K562 (cell line): ENCODE measurements around the gene PLCD1. TPM values are rescaled to one million over a fixed set of nuclear protein-coding genes. Genes with fewer than 3 reads are reported as not detected.

Source experiments
- ASH1L ChIP-seq: fragments of 450-650 bp; IDR thresholded peaks from 2 replicates; pipeline ENCODE4 v1.6.1; 2018; ENCODE audit warnings: borderline replicate concordance, mild to moderate bottlenecking, low read depth; ENCODE audit not compliant: partially characterized antibody
- HCFC1 ChIP-seq: IDR thresholded peaks from 2 replicates; pipeline ENCODE4 v1.6.1; 2012; ENCODE audit warnings: low read depth, low read length, improper control_type of control experiment
- HDGF ChIP-seq: fragments of 450-650 bp; IDR thresholded peaks from 2 replicates; pipeline ENCODE4 v1.6.1; 2016
- MAFK ChIP-seq: IDR thresholded peaks from 2 replicates; pipeline ENCODE4 v1.6.1; 2011; ENCODE audit warnings: low read length, improper control_type of control experiment
- MAZ ChIP-seq, 2 experiments: fragments of 450-650 bp in 1 of 2; sonication (generic) in 1 of 2; formaldehyde crosslinking; IDR thresholded peaks in 1 of 2; conservative IDR thresholded peaks in 1 of 2; 2 replicates each; pipeline versions ENCODE4 v1.4.0 to v1.5.0; 2020; ENCODE audit warnings: mild to moderate bottlenecking in 1 of 2, missing genetic modification reagents in 1 of 2
- NCOR1 ChIP-seq: fragments of 450-650 bp; IDR thresholded peaks from 2 replicates; pipeline ENCODE4 v1.6.1; 2016; ENCODE audit warnings: mild to moderate bottlenecking, moderate library complexity
- NR2C2 ChIP-seq, 2 experiments: fragments of 200-800 bp in 1 of 2; sonication (Bioruptor generic) in 1 of 2; sonication (generic) in 1 of 2; formaldehyde crosslinking in 1 of 2; IDR thresholded peaks; 2 replicates each; pipeline versions ENCODE4 v1.6.1 to v1.8.0; 2016 to 2022; ENCODE audit warnings: mild to moderate bottlenecking in 1 of 2, missing compliant biosample characterization in 1 of 2, missing genetic modification characterization in 1 of 2, missing genetic modification reagents in 1 of 2
- RCOR1 ChIP-seq, 2 experiments: IDR thresholded peaks; 2 replicates each; pipeline ENCODE4 v1.6.1; 2012; ENCODE audit warnings: low read depth in 2 of 2, low read length in 2 of 2, borderline replicate concordance in 1 of 2, improper control_type of control experiment in 1 of 2
- SIN3B ChIP-seq: fragments of 450-650 bp; IDR thresholded peaks from 2 replicates; pipeline ENCODE4 v1.6.1; 2017; ENCODE audit warnings: low read depth, mild to moderate bottlenecking, moderate library complexity
- SMARCA4 ChIP-seq: fragments of 450-650 bp; IDR thresholded peaks from 2 replicates; pipeline ENCODE4 v1.6.1; 2016
- TFE3 ChIP-seq: fragments of 450-650 bp; formaldehyde crosslinking; IDR thresholded peaks from 2 replicates; pipeline ENCODE4 v1.4.0; 2020; ENCODE audit warnings: mild to moderate bottlenecking, mixed read lengths
- ZNF449 ChIP-seq: fragments of 250-450 bp; sonication (Bioruptor Pico); IDR thresholded peaks from 2 replicates; pipeline ENCODE4 v1.8.0; 2022; ENCODE audit warnings: moderate library complexity, mild to moderate bottlenecking, inconsistent platforms
- polyA plus RNA-seq, 8 experiments: library from polyadenylated mRNA; depleted of rRNA in 4 of 8; stranded (reverse) in 5 of 8; unstranded in 3 of 8; fragments of >200 nt; fragmentation: Nextera tagmentation in 2 of 8; fragmentation: Illumina TruSeq in 1 of 8; extraction: Ambion mirVana in 2 of 8; extraction: Trizol in 1 of 8; gene quantifications; 2 replicates each; pipeline versions ENCODE4 v1.2.1 to v1.2.3, GENCODE V29; 2011 to 2014; ENCODE audit warnings: inconsistent platforms in 1 of 8, missing spikeins in 1 of 8
- total RNA-seq, 7 experiments: library from RNA; depleted of rRNA in 6 of 7; stranded (reverse); fragments of >200 nt in 6 of 7; fragmentation: Illumina TruSeq in 2 of 7; extraction: Trizol in 2 of 7; gene quantifications; 2 replicates each; pipeline versions ENCODE4 v1.2.1 to v1.2.3, GENCODE V29; 2011 to 2021; ENCODE audit warnings: low replicate concordance in 1 of 7
- TF ChIP-seq, protein P1 (sequence below), 2 experiments: IDR thresholded peaks in 1 of 2; conservative IDR thresholded peaks in 1 of 2; 2 replicates each; pipeline ENCODE4 v1.6.1; 2016; ENCODE audit warnings: low read depth in 2 of 2, mild to moderate bottlenecking in 1 of 2, missing compliant biosample characterization in 1 of 2, missing genetic modification characterization in 1 of 2, moderate library complexity in 1 of 2

PLCD1 gene
- total and polyA plus RNA-seq, 9 of the 15 experiments (the other 6 are each of a cell fraction or from before 2014, with no cell fraction given): 5.4 to 209 (median 116) TPM

DNA sequence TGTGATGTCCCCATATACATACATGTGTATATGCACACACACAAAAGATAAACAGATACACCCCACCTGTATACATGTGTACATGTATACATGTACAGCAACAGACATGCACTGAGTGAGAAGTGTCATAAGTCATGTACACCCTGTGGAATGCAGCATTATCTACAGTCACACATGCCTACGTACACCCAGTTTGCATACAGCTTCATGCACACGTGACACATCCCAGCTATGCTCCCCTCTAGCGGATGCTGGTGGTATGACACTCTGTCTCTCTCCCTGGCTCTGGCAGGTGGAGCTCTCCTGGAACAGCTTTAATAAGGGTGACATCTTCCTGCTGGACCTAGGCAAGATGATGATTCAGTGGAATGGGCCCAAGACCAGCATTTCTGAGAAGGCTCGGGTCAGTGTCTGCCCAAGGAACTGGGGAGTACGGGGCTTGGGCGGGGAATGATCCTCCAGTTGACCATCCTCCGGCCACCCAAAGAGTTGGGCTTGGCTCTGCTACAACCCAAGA, 32.6 kb downstream of the PLCD1 start (continued):
- peak; percentile 37 for TF ChIP-seq ASH1L
- TF ChIP-seq, protein P1, sequence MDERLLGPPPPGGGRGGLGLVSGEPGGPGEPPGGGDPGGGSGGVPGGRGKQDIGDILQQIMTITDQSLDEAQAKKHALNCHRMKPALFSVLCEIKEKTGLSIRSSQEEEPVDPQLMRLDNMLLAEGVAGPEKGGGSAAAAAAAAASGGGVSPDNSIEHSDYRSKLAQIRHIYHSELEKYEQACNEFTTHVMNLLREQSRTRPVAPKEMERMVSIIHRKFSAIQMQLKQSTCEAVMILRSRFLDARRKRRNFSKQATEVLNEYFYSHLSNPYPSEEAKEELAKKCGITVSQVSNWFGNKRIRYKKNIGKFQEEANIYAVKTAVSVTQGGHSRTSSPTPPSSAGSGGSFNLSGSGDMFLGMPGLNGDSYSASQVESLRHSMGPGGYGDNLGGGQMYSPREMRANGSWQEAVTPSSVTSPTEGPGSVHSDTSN (CRISPR knock-in tag; IDR thresholded peaks at IDR 0.05; ENCODE audit: low read depth): no peak
- TF ChIP-seq, protein P1 (tag; conservative IDR thresholded peaks at IDR 0.05; ENCODE audit: low read depth): peak; percentile 51; the same call in 1 of the 2 replicates
- peak in 1 of 2 experiments; percentile 89; a peak in 2 of 4 replicates for TF ChIP-seq RCOR1 (IDR thresholded peaks at IDR 0.05; ENCODE audit: borderline replicate concordance in 1 of 2, low read depth in 2 of 2, low read length in 2 of 2)
- peak; percentile 65 for TF ChIP-seq SMARCA4
- TF ChIP-seq HCFC1: peak; percentile 53; the same call in 1 of the 2 replicates
- TF ChIP-seq NR2C2 (CRISPR knock-in tag; IDR thresholded peaks at IDR 0.05): 0 out of 2 replicates have a peak, but pooled peaks have one; percentile 32
- no peak for TF ChIP-seq NR2C2 (tag; IDR thresholded peaks at IDR 0.05)
- no peak for TF ChIP-seq ZNF449
- peak in 1 of 2 experiments; percentile 60; a peak in 1 of 4 replicates for TF ChIP-seq MAZ (CRISPR knock-in tag; conservative IDR thresholded peaks at IDR 0.05 in 1 of 2, IDR thresholded peaks at IDR 0.05 in 1 of 2)
- TF ChIP-seq SIN3B: 0 out of 2 replicates have a peak, but pooled peaks have one; percentile 30
- peak; percentile 96 for TF ChIP-seq TFE3 (CRISPR knock-in tag)
- TF ChIP-seq NCOR1: peak; percentile 93
- TF ChIP-seq MAFK: no peak; the same call in 1 of the 2 replicates
- TF ChIP-seq HDGF: peak; percentile 83
